Measurements from ENCODE around the gene ZBTB16.

DNA sequence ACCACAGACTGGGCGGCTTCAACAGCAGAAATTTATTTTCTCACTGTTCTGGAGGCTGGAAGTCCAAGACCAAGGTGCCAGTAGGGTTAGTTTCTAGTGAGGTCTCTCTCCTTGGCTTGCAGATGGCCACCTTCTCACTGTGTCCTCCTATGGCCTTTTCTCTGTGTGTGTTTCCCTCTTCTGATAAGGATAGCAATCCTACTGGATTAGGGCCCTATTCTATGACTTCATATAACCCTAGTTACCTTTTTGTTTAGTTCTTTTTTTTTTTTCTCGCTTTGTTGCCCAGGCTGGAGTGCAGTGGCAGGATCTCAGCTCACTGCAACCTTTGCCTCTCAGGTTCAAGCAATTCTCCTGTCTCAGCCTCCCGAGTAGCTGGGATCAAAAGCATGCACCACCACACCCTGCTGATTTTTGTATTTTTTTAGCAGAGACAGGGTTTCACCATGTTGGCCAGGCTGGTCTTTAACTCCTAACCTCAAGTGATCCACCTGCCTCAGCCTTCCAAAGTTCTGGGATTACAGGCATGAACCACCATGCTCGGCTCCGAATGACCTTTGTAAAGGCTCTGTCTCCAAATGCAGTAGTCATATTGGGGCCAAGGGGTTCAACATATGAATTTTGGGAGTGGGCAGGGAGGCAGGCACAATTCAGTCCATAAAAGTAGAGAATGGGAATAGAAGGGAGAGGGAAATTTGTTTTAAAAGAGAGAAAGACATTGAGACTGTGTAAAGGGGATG is 211.2 kb downstream of the ZBTB16 start:
- TF ChIP-seq, protein P1, sequence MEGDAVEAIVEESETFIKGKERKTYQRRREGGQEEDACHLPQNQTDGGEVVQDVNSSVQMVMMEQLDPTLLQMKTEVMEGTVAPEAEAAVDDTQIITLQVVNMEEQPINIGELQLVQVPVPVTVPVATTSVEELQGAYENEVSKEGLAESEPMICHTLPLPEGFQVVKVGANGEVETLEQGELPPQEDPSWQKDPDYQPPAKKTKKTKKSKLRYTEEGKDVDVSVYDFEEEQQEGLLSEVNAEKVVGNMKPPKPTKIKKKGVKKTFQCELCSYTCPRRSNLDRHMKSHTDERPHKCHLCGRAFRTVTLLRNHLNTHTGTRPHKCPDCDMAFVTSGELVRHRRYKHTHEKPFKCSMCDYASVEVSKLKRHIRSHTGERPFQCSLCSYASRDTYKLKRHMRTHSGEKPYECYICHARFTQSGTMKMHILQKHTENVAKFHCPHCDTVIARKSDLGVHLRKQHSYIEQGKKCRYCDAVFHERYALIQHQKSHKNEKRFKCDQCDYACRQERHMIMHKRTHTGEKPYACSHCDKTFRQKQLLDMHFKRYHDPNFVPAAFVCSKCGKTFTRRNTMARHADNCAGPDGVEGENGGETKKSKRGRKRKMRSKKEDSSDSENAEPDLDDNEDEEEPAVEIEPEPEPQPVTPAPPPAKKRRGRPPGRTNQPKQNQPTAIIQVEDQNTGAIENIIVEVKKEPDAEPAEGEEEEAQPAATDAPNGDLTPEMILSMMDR (IDR thresholded peaks at IDR 0.05): no peak
- no peak for TF ChIP-seq SIN3A (IDR thresholded peaks at IDR 0.05; ENCODE audit: borderline replicate concordance, insufficient read depth, low read depth, low read length)
- TF ChIP-seq TCF7L2 (IDR thresholded peaks at IDR 0.05; ENCODE audit: low read depth, low read length): no peak
- TF ChIP-seq POLR2AphosphoS5 (IDR thresholded peaks at IDR 0.05; ENCODE audit: low read depth, low read length): no peak

Data from Panc1 (cell line).